GM18508 (cell line): ENCODE results near the gene TXNDC11.
"Not testable (repeated sequence)": the region's sequence is repeated elsewhere in the genome, so short reads cannot be mapped to it uniquely, and the experiment has no call there.

Experiments
- ATAC-seq: cut with Tn5 transposase; IDR thresholded peaks from one replicate; pipeline ENCODE4 v1.9.1; 2021; ENCODE audit warnings: moderate number of reproducible peaks; ENCODE audit not compliant: insufficient read depth, unreplicated experiment

TXNDC11 gene

GRCh38 chr16:11742536-11743307, at the start of gene TXNDC11:
Gene TXNDC11 (minus strand): TSS chr16:11742857. CDS start chr16:11742730, 127 bp downstream.
- ATAC-seq, result peak; percentile 69

- ATAC-seq, result no peak
These were observed 48.6 kb upstream of the TXNDC11 start for GRCh38 chr16:11791144-11791828.

- no peak for ATAC-seq
These were observed 46.3 kb upstream of the TXNDC11 start for GRCh38 chr16:11788914-11789313.

- ATAC-seq, result not testable (repeated sequence)
These were observed 42.4 kb upstream of the TXNDC11 start for GRCh38 chr16:11784980-11785599.

- ATAC-seq, result not testable (repeated sequence)
These were observed 41.7 kb upstream of the TXNDC11 start for GRCh38 chr16:11784381-11784780.

- no peak for ATAC-seq
These were observed 41.3 kb upstream of the TXNDC11 start for GRCh38 chr16:11784038-11784369.

GRCh38 chr16:11783319-11784037, 40.8 kb upstream of the TXNDC11 start:
- ATAC-seq, result peak; percentile 57

GRCh38 chr16:11781773-11782172, 39.1 kb upstream of the TXNDC11 start:
- no peak for ATAC-seq

GRCh38 chr16:11780991-11781680, 38.5 kb upstream of the TXNDC11 start:
- no peak for ATAC-seq

- ATAC-seq, result no peak
These were observed 36.4 kb upstream of the TXNDC11 start for GRCh38 chr16:11779074-11779473.

GRCh38 chr16:11774065-11774626, 31.5 kb upstream of the TXNDC11 start:
- no peak for ATAC-seq

- ATAC-seq, result no peak
These were observed 26.2 kb upstream of the TXNDC11 start for GRCh38 chr16:11768849-11769248.

- no peak for ATAC-seq
These were observed 19.8 kb upstream of the TXNDC11 start for GRCh38 chr16:11762431-11762830.

GRCh38 chr16:11759997-11760396, 17.3 kb upstream of the TXNDC11 start:
- no peak for ATAC-seq

- no peak for ATAC-seq
These were observed 16.6 kb upstream of the TXNDC11 start for GRCh38 chr16:11759163-11759834.

GRCh38 chr16:11757671-11758545, 15.3 kb upstream of the TXNDC11 start:
- no peak for ATAC-seq

GRCh38 chr16:11756248-11756647, 13.6 kb upstream of the TXNDC11 start:
- no peak for ATAC-seq

GRCh38 chr16:11755022-11755760, 12.5 kb upstream of the TXNDC11 start:
- ATAC-seq, result no peak
